ENCODE data around the gene C1GALT1. TPM values are rescaled to one million over a fixed set of nuclear protein-coding genes. Genes with fewer than 3 reads are reported as not detected.

The C1GALT1 gene
- total RNA-seq, 1 experiment from 2014 or later, result 54.5 TPM

GRCh38 chr7:7264306-7265040 is 82.1 kb downstream of the C1GALT1 start:
- no TSS peak for BruUV-seq (replicated peaks)
- H3K4me1 ChIP-seq (ENCODE audit: control insufficient read depth, insufficient read depth, low read length), result no peaks in the 10 kb centered on the region
- intact Hi-C loops (cut with micrococcal nuclease; ENCODE audit: unreplicated experiment) (no loop called here), in situ Hi-C loops (cut with HindIII; ENCODE audit: low pct_unique_long_range_greater_than_20kb, low sequenced_read_pairs) (no loop called here)
- no peaks in the 10 kb centered on the region for H3K9me3 ChIP-seq (ENCODE audit: control insufficient read depth, insufficient read depth, low read depth, low read length)
- ChIA-PET CTCF (no interaction called here), POLR2A (no interaction called here)
- H3K27me3 ChIP-seq (ENCODE audit: control insufficient read depth, insufficient read depth, low read length), result 0 out of 2 replicates have a peak, but pooled peaks cover 2% of the 10 kb centered on the region
- no peak overlapping the region for H3K27ac ChIP-seq (ENCODE audit: low read length)
- ATAC-seq, result no peak
- H3K4me3 ChIP-seq (ENCODE audit: low read depth in 2 of 2, low read length in 2 of 2), result no peak overlapping the region
- no peaks in the 10 kb centered on the region for H3K36me3 ChIP-seq (ENCODE audit: control insufficient read depth, insufficient read depth, low read length)
- no peak for DNase-seq (ENCODE audit: low read depth, low spot score)
- TF ChIP-seq TCF7L2 (IDR thresholded peaks at IDR 0.05; ENCODE audit: low read depth, low read length) (no peak), REST (IDR thresholded peaks at IDR 0.05; ENCODE audit: insufficient read depth in 1 of 2, low read depth in 2 of 2, low read length in 1 of 2) (no peak), SIN3A (IDR thresholded peaks at IDR 0.05; ENCODE audit: borderline replicate concordance, insufficient read depth, low read depth, low read length) (no peak), CTCF (IDR thresholded peaks at IDR 0.05) (no peak), POLR2AphosphoS5 (IDR thresholded peaks at IDR 0.05; ENCODE audit: low read depth, low read length) (no peak)

GRCh38 chr7:7265081-7266075 is 83.0 kb downstream of the C1GALT1 start:
- intact Hi-C loops (cut with micrococcal nuclease; ENCODE audit: unreplicated experiment) (no loop called here), in situ Hi-C loops (cut with HindIII; ENCODE audit: low pct_unique_long_range_greater_than_20kb, low sequenced_read_pairs) (no loop called here)
- ChIA-PET CTCF (no interaction called here), POLR2A (no interaction called here)
- 0 out of 2 replicates have a peak, but pooled peaks cover 2% of the 10 kb centered on the region for H3K27me3 ChIP-seq (ENCODE audit: control insufficient read depth, insufficient read depth, low read length)
- no peak overlapping the region for H3K4me3 ChIP-seq (ENCODE audit: low read depth in 2 of 2, low read length in 2 of 2)
- H3K9me3 ChIP-seq (ENCODE audit: control insufficient read depth, insufficient read depth, low read depth, low read length), result no peaks in the 10 kb centered on the region
- no TSS peak for BruUV-seq (replicated peaks)
- no peaks in the 10 kb centered on the region for H3K36me3 ChIP-seq (ENCODE audit: control insufficient read depth, insufficient read depth, low read length)
- no peaks in the 10 kb centered on the region for H3K4me1 ChIP-seq (ENCODE audit: control insufficient read depth, insufficient read depth, low read length)
- no peak overlapping the region for H3K27ac ChIP-seq (ENCODE audit: low read length)
- no peak for ATAC-seq
- TF ChIP-seq POLR2AphosphoS5 (IDR thresholded peaks at IDR 0.05; ENCODE audit: low read depth, low read length), result no peak
- TF ChIP-seq REST (IDR thresholded peaks at IDR 0.05; ENCODE audit: insufficient read depth in 1 of 2, low read depth in 2 of 2, low read length in 1 of 2), result no peak
- TF ChIP-seq SIN3A (IDR thresholded peaks at IDR 0.05; ENCODE audit: borderline replicate concordance, insufficient read depth, low read depth, low read length), result no peak
- no peak for TF ChIP-seq CTCF (IDR thresholded peaks at IDR 0.05)
- TF ChIP-seq TCF7L2 (IDR thresholded peaks at IDR 0.05; ENCODE audit: low read depth, low read length), result no peak
- no peak for DNase-seq (ENCODE audit: low read depth, low spot score)
